C4-2B (cell line): Measurements from ENCODE around the gene ZDHHC20.

Experiments
- ZFX ChIP-seq: fragments of 450-650 bp; IDR thresholded peaks from 2 replicates; pipeline ENCODE4 v1.6.1; 2017
- TF ChIP-seq, protein P1 (sequence below): fragments of 450-650 bp; conservative IDR thresholded peaks from 2 replicates; pipeline ENCODE4 v1.5.1; 2017; ENCODE audit warnings: mild to moderate bottlenecking

DNA sequence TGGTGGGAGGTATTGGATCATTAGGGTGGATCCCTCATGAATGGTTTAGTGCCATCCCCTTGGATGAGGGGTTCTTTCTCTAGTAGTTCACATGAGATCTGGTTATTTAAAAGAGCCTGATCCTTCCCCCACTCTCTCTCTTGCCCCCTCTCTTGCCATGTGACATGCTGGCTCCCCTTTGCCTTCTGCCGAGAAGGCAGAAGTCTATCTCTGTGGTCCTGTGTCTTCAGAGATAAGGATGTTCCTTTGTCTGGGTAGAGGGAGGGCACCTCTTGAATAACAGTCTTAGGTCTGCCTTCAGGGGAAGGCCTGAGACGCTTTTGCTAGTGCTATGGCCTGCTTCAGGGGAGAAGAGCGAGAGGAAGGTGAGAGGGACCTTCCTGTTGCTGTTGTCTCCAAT lies 2.0 kb upstream of the ZDHHC20 start:
- no peak for TF ChIP-seq ZFX
- TF ChIP-seq, protein P1, sequence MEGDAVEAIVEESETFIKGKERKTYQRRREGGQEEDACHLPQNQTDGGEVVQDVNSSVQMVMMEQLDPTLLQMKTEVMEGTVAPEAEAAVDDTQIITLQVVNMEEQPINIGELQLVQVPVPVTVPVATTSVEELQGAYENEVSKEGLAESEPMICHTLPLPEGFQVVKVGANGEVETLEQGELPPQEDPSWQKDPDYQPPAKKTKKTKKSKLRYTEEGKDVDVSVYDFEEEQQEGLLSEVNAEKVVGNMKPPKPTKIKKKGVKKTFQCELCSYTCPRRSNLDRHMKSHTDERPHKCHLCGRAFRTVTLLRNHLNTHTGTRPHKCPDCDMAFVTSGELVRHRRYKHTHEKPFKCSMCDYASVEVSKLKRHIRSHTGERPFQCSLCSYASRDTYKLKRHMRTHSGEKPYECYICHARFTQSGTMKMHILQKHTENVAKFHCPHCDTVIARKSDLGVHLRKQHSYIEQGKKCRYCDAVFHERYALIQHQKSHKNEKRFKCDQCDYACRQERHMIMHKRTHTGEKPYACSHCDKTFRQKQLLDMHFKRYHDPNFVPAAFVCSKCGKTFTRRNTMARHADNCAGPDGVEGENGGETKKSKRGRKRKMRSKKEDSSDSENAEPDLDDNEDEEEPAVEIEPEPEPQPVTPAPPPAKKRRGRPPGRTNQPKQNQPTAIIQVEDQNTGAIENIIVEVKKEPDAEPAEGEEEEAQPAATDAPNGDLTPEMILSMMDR = no peak
